Peyer's patch (tissue), 4 donors: Measurements from ENCODE around the gene KLC1.

ENCODE experiments used
- CTCF ChIP-seq, 6 experiments: fragments of 450-650 bp in 4 of 6; fragments of 200-600 bp in 2 of 6; sonication (generic) in 1 of 6; IDR thresholded peaks; one replicate each; pipeline ENCODE4 v1.5.1; 2017 to 2019; ENCODE audit warnings: antibody characterized with exemption in 6 of 6, mild to moderate bottlenecking in 3 of 6, moderate library complexity in 1 of 6
- POLR2A ChIP-seq, 2 donors: fragments of 450-650 bp; IDR thresholded peaks; one replicate each; pipeline ENCODE4 v1.5.1; 2017; ENCODE audit warnings: antibody characterized with exemption in 2 of 2, mild to moderate bottlenecking in 2 of 2, moderate library complexity in 2 of 2

DNA sequence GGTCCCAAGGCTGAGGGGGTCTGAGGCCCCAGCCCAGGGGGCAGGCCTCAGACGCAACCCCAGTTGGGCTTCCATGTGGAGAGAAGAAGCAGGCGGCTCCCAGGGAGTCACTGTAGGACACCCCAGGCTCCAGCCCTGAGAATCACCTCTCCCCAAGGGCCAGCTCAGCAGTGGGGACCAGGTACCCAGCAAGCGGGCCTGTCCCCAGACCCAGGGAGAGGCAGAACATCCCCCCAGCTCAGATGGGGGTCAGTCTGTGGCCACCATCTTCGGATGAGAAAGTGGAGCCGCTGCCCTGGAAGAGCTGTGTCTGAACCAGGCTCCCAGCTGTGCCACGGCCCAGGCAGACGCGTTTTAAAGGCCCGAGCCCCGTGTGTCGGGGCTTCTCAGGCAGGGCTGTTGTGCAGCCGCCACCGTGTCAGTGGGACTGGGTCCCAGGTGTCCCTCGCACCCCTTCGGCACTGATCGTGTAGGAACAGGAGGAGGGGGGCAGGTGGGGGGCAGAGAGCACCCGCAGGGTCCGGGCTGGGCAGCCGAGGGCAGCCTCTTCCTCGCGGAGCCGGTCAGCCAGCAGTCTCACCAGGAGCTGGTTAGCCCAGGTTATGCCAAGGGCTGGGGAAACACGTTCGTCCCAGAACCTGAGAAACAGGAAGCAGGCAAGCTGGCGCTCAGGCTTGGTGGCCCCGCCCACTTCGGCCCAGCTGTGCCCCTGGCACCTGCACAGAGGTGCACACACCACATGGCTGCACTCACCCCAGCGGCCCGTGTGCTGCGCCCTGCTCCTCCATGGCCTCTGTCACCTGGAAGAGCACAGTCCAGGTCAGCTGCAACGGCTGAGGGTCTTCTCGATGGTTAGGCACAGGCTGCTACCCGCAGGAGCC, 69.6 kb downstream of the KLC1 start:
- TF ChIP-seq CTCF (IDR thresholded peaks at IDR 0.05) (no peak), POLR2A (IDR thresholded peaks at IDR 0.05) (no peak)
